Measurements from ENCODE around the gene NLGN1. TPM values are rescaled to one million over a fixed set of nuclear protein-coding genes. Genes with fewer than 3 reads are reported as not detected.

NLGN1 gene
- total and polyA plus RNA-seq, 2 of the 8 experiments (the other 6 are each of a cell fraction or from before 2014, with no cell fraction given) = 7.8 to 14.8 TPM

- Histone ChIP-seq H3K4ac (replicated peaks; ENCODE audit: insufficient read length, low read depth, low read length) (no peak overlapping the region), H3K4me1 (replicated peaks in 1 of 4; ENCODE audit: control insufficient read depth in 3 of 4, insufficient read depth in 4 of 4, low read length in 3 of 4) (peaks cover 0 to 3% (median 0%) of the 10 kb centered on the region in 4 experiments; a peak in 1 of 7 replicates), H3K27me3 (replicated peaks in 1 of 4; ENCODE audit: control insufficient read depth in 3 of 4, extremely low read depth in 1 of 4, insufficient read depth in 3 of 4, low read length in 3 of 4) (peaks cover 0 to 1% (median 0%) of the 10 kb centered on the region in 4 experiments; a peak in 1 of 7 replicates), H2BK120ac (replicated peaks; ENCODE audit: low read depth, low read length) (no peak overlapping the region), H3K36me3 (ENCODE audit: control insufficient read depth in 2 of 4, insufficient read depth in 4 of 4, low read length in 3 of 4) (no peaks in the 10 kb centered on the region), H3K27ac (ENCODE audit: low read depth, low read length) (no peak overlapping the region), H2BK5ac (ENCODE audit: low read depth, low read length) (no peak overlapping the region), H3K23ac (ENCODE audit: insufficient read length) (no peak overlapping the region), H3K9ac (replicated peaks in 1 of 4; ENCODE audit: extremely low read depth in 1 of 4, low read depth in 3 of 4, low read length in 3 of 4) (no peak overlapping the region), H4K5ac (ENCODE audit: insufficient read length, low read depth, low read length) (no peak overlapping the region), H3K79me2 (ENCODE audit: control insufficient read depth in 1 of 2, insufficient read depth in 2 of 2, low read length in 2 of 2) (no peaks in the 10 kb centered on the region), H3K18ac (ENCODE audit: extremely low read depth, low read length) (no peak overlapping the region), H2BK20ac (ENCODE audit: low read length) (no peak overlapping the region), H2BK15ac (ENCODE audit: low read length) (no peak overlapping the region), H3K14ac (ENCODE audit: insufficient read length) (no peak overlapping the region), H2BK12ac (ENCODE audit: low read depth, low read length) (no peak overlapping the region), H2AFZ (ENCODE audit: low read length) (no peak overlapping the region), H4K8ac (ENCODE audit: extremely low read depth, insufficient read depth, low read length) (no peak overlapping the region), H4K91ac (replicated peaks; ENCODE audit: insufficient read length, low read length) (no peak overlapping the region), H2AK5ac (ENCODE audit: low read depth, low read length) (no peak overlapping the region), H3K9me3 (ENCODE audit: insufficient read depth in 2 of 2, low read depth in 1 of 2, low read length in 1 of 2) (no peaks in the 10 kb centered on the region), H3K4me3 (ENCODE audit: extremely low read depth in 1 of 4, insufficient read depth in 2 of 4, low read depth in 3 of 4, low read length in 4 of 4) (no peak overlapping the region), H3K23me2 (ENCODE audit: low read depth, low read length) (no peaks in the 10 kb centered on the region), H3K56ac (replicated peaks; ENCODE audit: insufficient read length, low read depth, low read length) (no peak overlapping the region), H3K4me2 (ENCODE audit: insufficient read depth in 1 of 2, low read depth in 2 of 2, low read length in 2 of 2) (no peak overlapping the region), H3K79me1 (ENCODE audit: low read depth, low read length) (no peaks in the 10 kb centered on the region), H4K20me1 (replicated peaks in 1 of 2; ENCODE audit: control insufficient read depth in 1 of 2, insufficient read depth in 2 of 2, low read length in 2 of 2) (no peaks in the 10 kb centered on the region)
- POLR2A ChIA-PET (ENCODE audit: partially characterized antibody) = no interaction called here
- WGBS, 2 experiments (ENCODE audit: extremely low coverage in 1 of 2, insufficient coverage in 1 of 2, insufficient read length in 1 of 2, insufficient replicate concordance in 2 of 2, low coverage in 1 of 2, low lambda C conversion rate in 2 of 2, missing lambda C conversion rate in 1 of 2) = 76% methylated on average over 2 of the region's 2 CpGs; no CpG with 5 or more reads in 1 of the 2 experiments
- CTCF ChIA-PET (ENCODE audit: partially characterized antibody) = interaction anchor here (1.2 to 1.8 kb wide), 2 partner anchors 70 to 253 kb away, joined by 4 read pairs; no protein-coding TSS in a partner anchor
- TF ChIP-seq POLR2A (IDR thresholded peaks at IDR 0.05; ENCODE audit: control extremely low read depth in 1 of 2, low read depth in 2 of 2, low read length in 2 of 2) = no peak
- no peak for TF ChIP-seq E2F6 (IDR thresholded peaks at IDR 0.05)
- no peak for TF ChIP-seq HDAC6 (IDR thresholded peaks at IDR 0.05; ENCODE audit: low read depth, low read length)
- no peak for TF ChIP-seq RNF2 (IDR thresholded peaks at IDR 0.05; ENCODE audit: borderline replicate concordance, low read depth, low read length, missing control alignments, poor library complexity, severe bottlenecking)
- TF ChIP-seq BCL11A (IDR thresholded peaks at IDR 0.05; ENCODE audit: low read depth in 2 of 2, low read length in 2 of 2) = no peak
- TF ChIP-seq TBP (IDR thresholded peaks at IDR 0.05; ENCODE audit: low read depth, low read length) = no peak
- no peak for TF ChIP-seq POU5F1 (IDR thresholded peaks at IDR 0.05; ENCODE audit: low read depth, low read length)
- no peak for TF ChIP-seq RFX5 (IDR thresholded peaks at IDR 0.05; ENCODE audit: borderline replicate concordance, low read depth, low read length)
- no peak for TF ChIP-seq YY1 (IDR thresholded peaks at IDR 0.05; ENCODE audit: low read depth, low read length)
- FAIRE-seq (no peak), DNase-seq (ENCODE audit: low read depth in 1 of 2, low spot score in 2 of 2) (no peak)
These were observed 352.6 kb downstream of the NLGN1 start for GRCh38 chr3:173750095-173750494.
